OCI-LY7 (cell line): Measurements from ENCODE around the gene YOD1. TPM values are rescaled to one million over a fixed set of nuclear protein-coding genes. Genes with fewer than 3 reads are reported as not detected.

Experiments
- BruUV-seq: library from RNA; stranded (reverse); fragments of 400-500 nt; replicated peaks from 2 replicates; lab custom pipeline; 2021; lab: Mats Ljungman, UMichigan
- CTCF ChIA-PET: fragments of 300-600 bp; sonication (Branson Sonifier 250); formaldehyde crosslinking; loops from one replicate; lab custom pipeline; 2022; ENCODE audit warnings: antibody characterized with exemption; ENCODE audit not compliant: unreplicated experiment; lab: Charles Lee
- POLR2A ChIA-PET: fragments of 300-600 bp; sonication (Branson Sonifier 250); formaldehyde crosslinking; loops from one replicate; lab custom pipeline; 2022; ENCODE audit warnings: antibody characterized with exemption; lab: Charles Lee
- DNase-seq: peaks from one replicate; pipeline ENCODE4 v3.0.0-alpha.2; 2015; ENCODE audit warnings: low spot score
- H2AFZ ChIP-seq: fragments of 200-600 bp; sonication (generic), shearing (Covaris generic); 2 replicates; pipeline ENCODE4 v1.6.1; 2014; ENCODE audit warnings: mild to moderate bottlenecking, antibody characterized with exemption, low read length, moderate library complexity
- H3K27ac ChIP-seq: fragments of 200-600 bp; sonication (generic); 2 replicates; pipeline ENCODE4 v1.5.1; 2014; ENCODE audit warnings: mixed run types, low read depth, mild to moderate bottlenecking, moderate library complexity, low read length, inconsistent platforms; ENCODE audit not compliant: poor library complexity, severe bottlenecking
- H3K36me3 ChIP-seq: fragments of 200-600 bp; sonication (generic); 2 replicates; pipeline ENCODE4 v1.6.1; 2014; ENCODE audit warnings: mild to moderate bottlenecking, antibody characterized with exemption, low read length, moderate library complexity, mixed read lengths; ENCODE audit not compliant: insufficient read depth
- H3K4me1 ChIP-seq: fragments of 200-600 bp; sonication (generic); 2 replicates; pipeline ENCODE4 v1.5.1; 2014; ENCODE audit warnings: mild to moderate bottlenecking, low read length; ENCODE audit not compliant: insufficient read depth, poor library complexity, severe bottlenecking
- H3K4me2 ChIP-seq: fragments of 200-600 bp; sonication (generic); 2 replicates; pipeline ENCODE4 v1.6.1; 2014; ENCODE audit warnings: mild to moderate bottlenecking, low read length
- H3K4me3 ChIP-seq: fragments of 200-600 bp; sonication (generic); 2 replicates; pipeline ENCODE4 v1.5.1; 2014; ENCODE audit warnings: mild to moderate bottlenecking, low read depth, low read length; ENCODE audit not compliant: poor library complexity, severe bottlenecking
- H3K79me2 ChIP-seq: fragments of 200-600 bp; sonication (generic); 2 replicates; pipeline ENCODE4 v1.6.1; 2016; ENCODE audit warnings: low read depth, mild to moderate bottlenecking, low read length, moderate library complexity, mixed read lengths; ENCODE audit not compliant: insufficient read depth
- H3K9me2 ChIP-seq: fragments of 200-600 bp; sonication (generic); 2 replicates; pipeline ENCODE4 v1.6.1; 2016; ENCODE audit warnings: mild to moderate bottlenecking, low read length, mixed read lengths; ENCODE audit not compliant: insufficient read depth
- H3K9me3 ChIP-seq: fragments of 200-600 bp; sonication (generic); 2 replicates; pipeline ENCODE4 v1.6.1; 2014; ENCODE audit warnings: mild to moderate bottlenecking, mixed run types, low read length, mixed read lengths
- H4K20me1 ChIP-seq: fragments of 200-600 bp; sonication (generic); 2 replicates; pipeline ENCODE4 v1.6.1; 2014; ENCODE audit warnings: mild to moderate bottlenecking, antibody characterized with exemption, low read length, moderate library complexity, mixed read lengths; ENCODE audit not compliant: insufficient read depth
- EZH2phosphoT487 ChIP-seq: fragments of 200-600 bp; sonication (generic); IDR thresholded peaks from 2 replicates; pipeline ENCODE4 v1.6.1; 2018; ENCODE audit warnings: low read depth, borderline replicate concordance, mild to moderate bottlenecking, mixed run types, antibody characterized with exemption, low read length, moderate library complexity, mixed read lengths
- intact Hi-C: fragments of 100-400 bp; cut with micrococcal nuclease; formaldehyde crosslinking; loops from one replicate; pipeline ENCODE4 v1.10.0; 2022; ENCODE audit not compliant: unreplicated experiment
- total RNA-seq, 2 experiments: library from RNA; depleted of rRNA in 1 of 2; stranded (reverse); fragments of >200 nt in 1 of 2; shearing (Covaris generic) in 1 of 2; gene quantifications; 2 replicates each; pipeline ENCODE4 v1.2.3, GENCODE V29; 2014 to 2022
- TF ChIP-seq, protein P1 (sequence below): fragments of 200-600 bp; sonication (generic); conservative IDR thresholded peaks from 2 replicates; pipeline ENCODE4 v1.5.1; 2014; ENCODE audit warnings: mild to moderate bottlenecking, antibody characterized with exemption, low read length, moderate library complexity, mixed read lengths

Gene YOD1
- total RNA-seq, 2 experiments from 2014 or later, result 16.2 to 16.5 TPM

DNA sequence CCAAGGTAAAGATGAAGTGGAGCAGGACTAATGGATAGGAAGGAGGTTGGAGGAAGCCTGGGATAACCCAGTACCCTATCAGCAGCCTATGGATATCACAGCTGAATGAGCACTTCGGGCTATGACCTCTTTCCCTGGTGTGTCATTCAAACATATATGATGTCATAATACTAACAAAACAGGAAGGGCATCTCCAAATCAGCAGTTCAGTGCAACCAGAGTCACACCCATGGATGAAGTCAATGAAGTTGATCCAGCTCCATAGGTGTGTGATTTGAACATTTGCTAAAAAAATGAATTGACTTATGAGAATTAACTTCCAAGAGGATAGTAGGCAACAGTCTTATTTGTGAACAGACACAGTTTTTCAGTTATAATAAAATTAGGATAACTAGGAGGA lies 16.8 kb downstream of the YOD1 start:
- intact Hi-C loops, result no loop called here
- no peak for TF ChIP-seq EZH2phosphoT487
- H3K4me2 ChIP-seq, result no peak overlapping the region
- POLR2A ChIA-PET, result interaction anchor here (1.7 kb wide), 1 partner anchor 23 kb away, joined by 5 read pairs; no protein-coding TSS in a partner anchor
- no peak overlapping the region for H2AFZ ChIP-seq
- no peak overlapping the region for H3K27ac ChIP-seq
- H4K20me1 ChIP-seq, result no peaks in the 10 kb centered on the region
- no peaks in the 10 kb centered on the region for H3K9me3 ChIP-seq
- H3K9me2 ChIP-seq, result no peaks in the 10 kb centered on the region
- no peaks in the 10 kb centered on the region for H3K79me2 ChIP-seq
- CTCF ChIA-PET, result no interaction called here
- H3K4me1 ChIP-seq, result no peaks in the 10 kb centered on the region
- no peak overlapping the region for H3K4me3 ChIP-seq
- BruUV-seq, result no TSS peak
- H3K36me3 ChIP-seq, result no peaks in the 10 kb centered on the region
- DNase-seq, result no peak

DNA sequence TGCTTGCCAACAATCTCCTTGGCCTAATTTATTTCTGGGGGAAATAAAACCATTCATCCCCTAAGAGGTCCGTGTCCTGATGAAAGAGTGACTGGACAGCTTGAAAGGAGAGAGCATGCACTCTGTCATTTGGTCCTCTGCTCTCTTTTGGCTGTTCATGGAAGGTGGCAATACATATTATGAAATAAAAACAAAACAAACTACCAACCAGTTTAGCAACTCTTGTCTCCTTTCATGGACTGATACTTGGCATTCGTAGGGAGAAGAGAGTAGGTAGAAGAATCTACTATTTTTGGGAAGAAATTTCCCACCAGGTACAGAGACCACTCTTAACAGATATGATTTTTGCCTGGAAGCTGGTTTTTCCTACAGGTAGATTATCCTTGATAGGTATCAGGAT lies 17.7 kb downstream of the YOD1 start:
- DNase-seq, result no peak
- Histone ChIP-seq H3K9me2 (no peaks in the 10 kb centered on the region), H3K36me3 (no peaks in the 10 kb centered on the region), H3K27ac (no peak overlapping the region), H3K4me1 (no peaks in the 10 kb centered on the region), H3K79me2 (no peaks in the 10 kb centered on the region), H2AFZ (no peak overlapping the region), H3K4me3 (no peak overlapping the region), H3K9me3 (no peaks in the 10 kb centered on the region), H4K20me1 (no peaks in the 10 kb centered on the region), H3K4me2 (no peak overlapping the region)
- intact Hi-C loops, result no loop called here
- no TSS peak for BruUV-seq
- POLR2A ChIA-PET, result interaction anchor here (0.9 to 1.0 kb wide), 2 partner anchors 27 to 66 kb away, joined by 3 to 5 read pairs; no protein-coding TSS in a partner anchor
- CTCF ChIA-PET, result no interaction called here
- no peak for TF ChIP-seq EZH2phosphoT487
- TF ChIP-seq, protein P1, sequence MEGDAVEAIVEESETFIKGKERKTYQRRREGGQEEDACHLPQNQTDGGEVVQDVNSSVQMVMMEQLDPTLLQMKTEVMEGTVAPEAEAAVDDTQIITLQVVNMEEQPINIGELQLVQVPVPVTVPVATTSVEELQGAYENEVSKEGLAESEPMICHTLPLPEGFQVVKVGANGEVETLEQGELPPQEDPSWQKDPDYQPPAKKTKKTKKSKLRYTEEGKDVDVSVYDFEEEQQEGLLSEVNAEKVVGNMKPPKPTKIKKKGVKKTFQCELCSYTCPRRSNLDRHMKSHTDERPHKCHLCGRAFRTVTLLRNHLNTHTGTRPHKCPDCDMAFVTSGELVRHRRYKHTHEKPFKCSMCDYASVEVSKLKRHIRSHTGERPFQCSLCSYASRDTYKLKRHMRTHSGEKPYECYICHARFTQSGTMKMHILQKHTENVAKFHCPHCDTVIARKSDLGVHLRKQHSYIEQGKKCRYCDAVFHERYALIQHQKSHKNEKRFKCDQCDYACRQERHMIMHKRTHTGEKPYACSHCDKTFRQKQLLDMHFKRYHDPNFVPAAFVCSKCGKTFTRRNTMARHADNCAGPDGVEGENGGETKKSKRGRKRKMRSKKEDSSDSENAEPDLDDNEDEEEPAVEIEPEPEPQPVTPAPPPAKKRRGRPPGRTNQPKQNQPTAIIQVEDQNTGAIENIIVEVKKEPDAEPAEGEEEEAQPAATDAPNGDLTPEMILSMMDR, result no peak

DNA sequence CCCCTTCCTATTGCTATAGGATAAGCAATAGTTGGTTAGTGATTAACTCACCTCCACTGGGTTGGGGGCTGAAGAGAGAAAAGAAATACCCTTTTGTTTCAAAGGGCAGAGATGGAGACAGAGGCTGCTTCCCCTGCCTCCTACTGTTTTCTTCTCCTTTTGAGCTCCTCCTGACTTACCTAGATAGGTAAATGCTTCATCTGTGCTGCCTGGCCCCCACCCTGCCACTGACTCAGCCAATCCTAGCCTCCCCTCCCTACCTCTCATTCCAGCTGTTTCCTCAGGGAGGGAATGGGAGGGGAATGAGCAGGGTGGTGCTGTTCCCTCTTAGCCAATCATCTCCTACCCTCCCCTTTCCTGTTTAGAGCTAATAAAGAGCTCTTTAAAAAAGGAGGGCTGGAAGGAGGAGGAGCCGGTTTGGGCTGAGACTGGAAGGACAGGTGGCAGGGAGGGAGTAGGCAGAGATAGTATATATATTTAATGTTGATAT lies 18.4 kb downstream of the YOD1 start, which contains the start of gene C1orf116:
TSS of gene C1orf116 (minus strand) at position 229 of the 490 bp plus-strand sequence. CDS start 5,158 bp downstream, outside the sequence.
- H3K4me2 ChIP-seq, result no peak within 1 kb of the TSS
- H3K9me2 ChIP-seq, result no peaks in the 10 kb centered on the region
- POLR2A ChIA-PET, result interaction anchor here (0.9 kb wide), 1 partner anchor 26 kb away, joined by 3 read pairs; no protein-coding TSS in a partner anchor
- TF ChIP-seq, protein P1, result no peak
- no peak for TF ChIP-seq EZH2phosphoT487
- intact Hi-C loops, result no loop called here
- DNase-seq, result no peak
- H3K4me1 ChIP-seq, result no peaks in the 10 kb centered on the region
- no peak within 1 kb of the TSS for H2AFZ ChIP-seq
- no peaks in the 10 kb centered on the region for H3K79me2 ChIP-seq
- CTCF ChIA-PET, result interaction anchor here (0.6 to 1.1 kb wide), 2 partner anchors 17 to 29 kb away, joined by 3 read pairs; no protein-coding TSS in a partner anchor
- H3K27ac ChIP-seq, result no peak within 1 kb of the TSS
- H3K9me3 ChIP-seq, result no peaks in the 10 kb centered on the region
- no TSS peak for BruUV-seq
- H3K4me3 ChIP-seq, result no peak within 1 kb of the TSS
- H3K36me3 ChIP-seq, result no peaks in the 10 kb centered on the region
- no peaks in the 10 kb centered on the region for H4K20me1 ChIP-seq
